HEK293 (cell line): ENCODE results near the gene CCL4.

ENCODE experiments used
- CTCF ChIP-seq: fragments of 450-650 bp; formaldehyde crosslinking; IDR thresholded peaks from 2 replicates; pipeline ENCODE4 v1.5.1; 2016; ENCODE audit warnings: missing biosample characterization, missing genetic modification characterization
- SETDB1 ChIP-seq: IDR thresholded peaks from one replicate; pipeline ENCODE4 v1.6.1; 2017; ENCODE audit warnings: mild to moderate bottlenecking, low read length, moderate library complexity, mixed read lengths; ENCODE audit not compliant: insufficient read length
- ZNF561 ChIP-seq: fragments of 450-650 bp; IDR thresholded peaks from 2 replicates; pipeline ENCODE4 v1.5.1; 2018; ENCODE audit warnings: missing biosample characterization, missing genetic modification characterization, borderline replicate concordance

- TF ChIP-seq SETDB1 (no peak), ZNF561 (tag by site-specific recombination) (no peak), CTCF (tag by site-specific recombination) (no peak)
Measured at GRCh38 chr17:36153895-36154610, 50.4 kb downstream of the CCL4 start.
